Lower leg skin (tissue), 4 donors: ENCODE measurements around the gene ERCC2. TPM values are rescaled to one million over a fixed set of nuclear protein-coding genes. Genes with fewer than 3 reads are reported as not detected.

Experiments
- DNase-seq, 2 donors: peaks; one replicate each; pipeline ENCODE4 v3.0.0-alpha.2; 2019; ENCODE audit warnings: low spot score in 2 of 2
- H3K4me3 ChIP-seq: fragments of 200-600 bp; sonication (generic); 2 replicates; pipeline ENCODE4 v1.5.1; 2017; ENCODE audit warnings: mild to moderate bottlenecking, low read depth; ENCODE audit not compliant: poor library complexity, severe bottlenecking
- CTCF ChIP-seq, 3 donors: fragments of 450-650 bp; IDR thresholded peaks; one replicate each; pipeline ENCODE4 v1.5.1; 2016; ENCODE audit warnings: antibody characterized with exemption in 3 of 3, mild to moderate bottlenecking in 3 of 3, moderate library complexity in 2 of 3
- POLR2A ChIP-seq, 2 donors: fragments of 450-650 bp; IDR thresholded peaks; one replicate each; pipeline ENCODE4 v1.6.1; 2016 to 2017; ENCODE audit warnings: antibody characterized with exemption in 2 of 2, mild to moderate bottlenecking in 1 of 2, moderate library complexity in 1 of 2
- WGBS, 2 donors: methylation state at CpG; one replicate each; pipeline ENCODE4 v1.1.5; 2018; 5-methylcytosine and 5-hydroxymethylcytosine counted together
- intact Hi-C: fragments of 100-400 bp; cut with DNase I; formaldehyde crosslinking; loops from one replicate; pipeline ENCODE4 v1.15.0; 2023; ENCODE audit warnings: low total_unique reads
- total RNA-seq, 4 donors: library from RNA; depleted of rRNA; stranded (reverse); fragments of >200 nt; gene quantifications; one replicate each; pipeline ENCODE4 v1.1.0, GENCODE V29; 2016

ERCC2 gene
- total RNA-seq, 4 donors from 2014 or later = 8.5 to 22.4 (median 9.8) TPM

GRCh38 chr19:45403781-45404556 is 33.6 kb upstream of the ERCC2 start:
- peak in 1 of 2 donors; percentile 60 for DNase-seq
- intact Hi-C loops = no loop called here
- TF ChIP-seq CTCF (IDR thresholded peaks at IDR 0.05) (no peak), POLR2A (IDR thresholded peaks at IDR 0.05) (no peak)
- peak overlapping the region; percentile 61 for H3K4me3 ChIP-seq
- WGBS, 2 donors = 16 to 24% methylated on average over 23 to 25 of the region's 25 CpGs

- H3K4me3 ChIP-seq = peak overlapping the region; percentile 61
- WGBS, 2 donors = 34 to 37% methylated on average over 4 of the region's 4 CpGs
- intact Hi-C loops = no loop called here
- DNase-seq = no peak
- no peak for TF ChIP-seq CTCF (IDR thresholded peaks at IDR 0.05)
- no peak for TF ChIP-seq POLR2A (IDR thresholded peaks at IDR 0.05)
Observed at GRCh38 chr19:45403272-45403671, 32.9 kb upstream of the ERCC2 start.

- peak in 1 of 2 donors; percentile 53 for DNase-seq
- WGBS, 2 donors = 9 to 14% methylated on average over 21 to 29 of the region's 40 CpGs
- TF ChIP-seq CTCF (IDR thresholded peaks at IDR 0.05) = no peak
- no peak for TF ChIP-seq POLR2A (IDR thresholded peaks at IDR 0.05)
- H3K4me3 ChIP-seq = no peak overlapping the region
- intact Hi-C loops = no loop called here
Observed at GRCh38 chr19:45402298-45403061, 32.1 kb upstream of the ERCC2 start.

- WGBS, 2 donors = 82 to 85% methylated on average over 6 of the region's 6 CpGs
- TF ChIP-seq POLR2A (IDR thresholded peaks at IDR 0.05) (no peak), CTCF (IDR thresholded peaks at IDR 0.05) (no peak)
- intact Hi-C loops = no loop called here
- H3K4me3 ChIP-seq = no peak overlapping the region
- no peak for DNase-seq
Observed at GRCh38 chr19:45401815-45402214, 31.4 kb upstream of the ERCC2 start.

GRCh38 chr19:45400192-45400591 is 29.8 kb upstream of the ERCC2 start:
- peak in 1 of 2 donors; percentile 84 for DNase-seq
- 41 to 60% methylated on average over 5 to 6 of the region's 6 CpGs for WGBS, 2 donors
- intact Hi-C loops = no loop called here
- H3K4me3 ChIP-seq = no peak overlapping the region
- TF ChIP-seq POLR2A (IDR thresholded peaks at IDR 0.05) (no peak), CTCF (IDR thresholded peaks at IDR 0.05) (no peak)
